A204.1 (cell line): ENCODE results near the gene SERPINA10.

Experiments
- FAIRE-seq: peaks from 2 replicates; lab custom pipeline; 2012; peaks lifted over from hg19 to GRCh38; lab: Jason Lieb, UNC

The SERPINA10 gene, protein sequence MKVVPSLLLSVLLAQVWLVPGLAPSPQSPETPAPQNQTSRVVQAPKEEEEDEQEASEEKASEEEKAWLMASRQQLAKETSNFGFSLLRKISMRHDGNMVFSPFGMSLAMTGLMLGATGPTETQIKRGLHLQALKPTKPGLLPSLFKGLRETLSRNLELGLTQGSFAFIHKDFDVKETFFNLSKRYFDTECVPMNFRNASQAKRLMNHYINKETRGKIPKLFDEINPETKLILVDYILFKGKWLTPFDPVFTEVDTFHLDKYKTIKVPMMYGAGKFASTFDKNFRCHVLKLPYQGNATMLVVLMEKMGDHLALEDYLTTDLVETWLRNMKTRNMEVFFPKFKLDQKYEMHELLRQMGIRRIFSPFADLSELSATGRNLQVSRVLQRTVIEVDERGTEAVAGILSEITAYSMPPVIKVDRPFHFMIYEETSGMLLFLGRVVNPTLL

GRCh38 chr14:94292872-94293577 is at the start of gene SERPINA10:
Gene SERPINA10, minus strand, starts transcription at chr14:94293268. Its CDS starts 2,675 bp downstream, at chr14:94290593.
- no peak for FAIRE-seq

GRCh38 chr14:94342334-94342934 is 49.4 kb upstream of the SERPINA10 start:
- no peak for FAIRE-seq

DNA sequence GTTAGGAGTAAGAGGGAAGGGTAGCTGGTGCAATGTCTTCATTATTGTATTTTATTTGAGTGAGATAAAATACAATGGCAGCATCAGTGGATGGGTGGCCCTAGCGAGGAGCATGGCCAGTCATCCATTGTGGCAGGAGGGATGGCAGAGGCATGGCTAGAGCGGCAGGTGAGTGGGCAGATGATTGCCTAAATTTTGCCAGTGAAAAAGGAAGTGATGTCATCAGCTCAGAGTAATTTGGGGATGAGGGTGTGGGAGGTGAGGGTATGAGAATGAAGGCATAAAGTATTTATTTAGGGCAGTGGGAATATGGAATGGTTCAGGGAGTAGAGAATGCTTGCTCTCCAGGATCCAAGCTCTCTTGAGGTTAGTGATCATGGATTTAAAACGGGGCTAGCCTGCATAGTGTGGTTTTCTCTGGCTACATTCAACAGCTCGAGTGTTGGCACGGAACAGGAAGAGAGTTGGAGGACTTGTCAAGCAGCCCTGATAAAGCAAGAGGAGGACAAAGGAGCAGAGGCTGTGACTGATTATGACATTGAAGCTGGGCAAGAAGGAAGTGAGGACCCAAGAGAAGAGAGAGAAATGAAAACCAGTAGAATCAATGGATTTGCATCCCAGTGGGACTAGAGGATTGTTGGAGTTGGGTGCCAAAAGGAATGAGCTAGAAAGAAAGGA is 48.7 kb upstream of the SERPINA10 start:
- no peak for FAIRE-seq

GRCh38 chr14:94340533-94340932 is 47.5 kb upstream of the SERPINA10 start:
- no peak for FAIRE-seq

GRCh38 chr14:94338023-94338422 is 45.0 kb upstream of the SERPINA10 start:
- no peak for FAIRE-seq

DNA sequence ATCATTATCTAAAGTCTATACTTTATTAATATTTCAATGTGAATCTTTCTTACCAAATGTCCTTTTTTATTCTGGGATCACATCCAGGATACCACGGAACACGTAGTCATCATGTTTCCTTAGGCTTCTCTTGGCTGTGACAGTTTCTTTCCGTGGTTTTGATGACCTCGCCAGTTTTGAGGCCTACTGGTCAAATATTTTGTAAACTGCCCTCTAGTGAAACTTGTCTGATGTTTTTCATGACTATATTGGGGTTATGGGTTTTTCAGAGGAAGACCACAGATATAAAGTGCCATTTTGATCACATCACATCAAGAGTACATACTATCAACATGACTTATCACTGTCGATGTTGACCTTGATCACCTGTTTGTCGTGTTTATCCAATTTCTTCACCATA is 44.2 kb upstream of the SERPINA10 start:
- FAIRE-seq = no peak

DNA sequence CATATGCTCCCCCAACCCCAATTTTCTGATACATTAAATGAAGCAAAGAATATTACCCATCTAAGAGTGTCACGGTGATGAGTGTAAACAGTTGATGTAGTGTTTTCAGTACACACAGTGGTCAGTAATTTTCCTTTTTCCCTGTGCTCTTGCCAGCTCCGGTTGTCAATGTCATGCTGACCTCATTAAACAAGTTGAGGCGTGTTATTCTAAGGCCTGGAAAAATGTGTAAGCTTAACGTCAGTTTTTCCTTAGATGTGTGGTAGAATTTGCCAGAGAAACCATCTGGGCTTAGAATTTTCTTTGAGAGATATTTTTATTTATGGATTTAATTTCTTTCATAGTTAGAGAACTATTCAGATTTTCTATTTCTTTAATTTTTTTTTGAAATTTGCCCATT is 41.8 kb upstream of the SERPINA10 start:
- FAIRE-seq = no peak

- no peak for FAIRE-seq
Observed at GRCh38 chr14:94332587-94332986, 39.5 kb upstream of the SERPINA10 start.

DNA sequence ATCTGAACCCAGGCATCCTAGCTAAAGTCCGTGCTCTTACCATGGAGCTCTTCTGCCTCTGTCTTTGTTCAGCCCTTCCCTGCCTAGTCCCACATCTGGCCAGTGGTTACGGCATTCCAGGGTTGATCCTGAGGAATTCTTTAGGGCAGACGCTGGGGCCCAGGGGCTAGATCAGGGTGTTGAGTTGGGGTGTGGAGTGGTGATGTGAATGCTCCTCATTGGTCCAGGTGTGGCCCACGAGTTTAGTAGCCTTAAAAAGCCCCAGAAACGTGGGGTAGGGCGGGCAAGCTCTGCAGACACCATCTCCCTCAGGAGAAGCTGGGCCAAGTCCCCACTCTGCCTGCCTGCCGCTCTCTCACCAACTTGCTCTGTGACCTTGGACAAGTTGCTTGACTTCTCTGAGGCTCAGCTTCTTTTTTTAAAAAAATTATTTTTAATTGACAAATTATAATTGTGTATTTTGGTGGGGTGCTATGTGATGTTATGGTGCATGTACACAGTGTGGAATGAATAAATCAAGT is 39.1 kb upstream of the SERPINA10 start:
- no peak for FAIRE-seq

GRCh38 chr14:94331462-94331861 is 38.4 kb upstream of the SERPINA10 start:
- FAIRE-seq = no peak

GRCh38 chr14:94330857-94331256 is 37.8 kb upstream of the SERPINA10 start:
- no peak for FAIRE-seq

GRCh38 chr14:94330432-94330831 is 37.4 kb upstream of the SERPINA10 start:
- FAIRE-seq = no peak

GRCh38 chr14:94329857-94330256 is 36.8 kb upstream of the SERPINA10 start:
- FAIRE-seq = no peak

- FAIRE-seq = no peak
Observed at GRCh38 chr14:94328196-94328595, 35.1 kb upstream of the SERPINA10 start.

DNA sequence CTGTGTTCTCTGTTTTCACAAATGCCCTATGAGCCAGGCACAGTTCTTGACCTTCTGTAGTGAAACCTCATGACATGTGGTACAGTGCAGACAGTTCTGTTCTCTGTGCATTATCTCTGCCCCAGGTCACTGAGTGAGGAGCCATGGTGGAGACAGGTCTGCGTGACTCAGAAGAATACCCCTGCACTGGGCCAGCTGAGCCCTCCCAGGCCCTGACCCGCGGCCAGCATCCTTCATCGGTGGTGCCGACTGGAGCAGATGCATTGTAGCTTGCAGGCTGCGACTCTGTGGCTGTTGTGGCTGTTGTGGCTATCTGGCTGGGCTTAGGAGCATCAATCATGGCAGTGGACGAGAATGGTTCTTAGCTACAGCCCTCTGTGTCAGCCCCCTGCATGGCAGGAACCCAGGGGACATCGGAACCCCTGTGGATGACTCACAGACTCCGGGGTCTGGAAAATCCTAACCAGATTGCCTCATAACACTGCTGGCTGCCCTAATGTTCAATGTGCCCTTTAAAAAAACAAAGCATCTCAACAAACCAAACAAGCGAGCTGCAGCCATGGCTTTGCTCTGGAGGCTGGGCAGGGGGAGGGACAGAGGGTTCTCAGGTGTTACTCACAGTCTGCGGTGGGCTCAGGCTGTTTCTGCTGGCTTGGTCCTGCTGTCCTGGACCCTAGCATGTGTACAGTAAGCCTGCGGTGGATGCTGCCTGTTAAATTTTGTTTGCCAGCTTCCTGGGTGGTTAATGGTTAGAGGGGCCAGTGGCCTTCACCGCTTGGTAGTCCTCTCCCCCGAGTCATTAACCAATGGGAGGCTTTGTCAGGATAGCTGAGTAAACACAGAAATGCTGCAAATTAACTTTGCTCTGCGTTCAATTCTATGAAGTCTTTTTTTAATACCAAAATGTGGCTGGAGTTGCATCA is 29.8 kb upstream of the SERPINA10 start, which contains the start of gene SERPINA6:
TSS of gene SERPINA6 (minus strand) at position 689 of the 923 bp plus-strand sequence. CDS start 8,688 bp downstream, outside the sequence.
- no peak for FAIRE-seq

GRCh38 chr14:94321421-94322271 is 28.6 kb upstream of the SERPINA10 start:
- FAIRE-seq = no peak

DNA sequence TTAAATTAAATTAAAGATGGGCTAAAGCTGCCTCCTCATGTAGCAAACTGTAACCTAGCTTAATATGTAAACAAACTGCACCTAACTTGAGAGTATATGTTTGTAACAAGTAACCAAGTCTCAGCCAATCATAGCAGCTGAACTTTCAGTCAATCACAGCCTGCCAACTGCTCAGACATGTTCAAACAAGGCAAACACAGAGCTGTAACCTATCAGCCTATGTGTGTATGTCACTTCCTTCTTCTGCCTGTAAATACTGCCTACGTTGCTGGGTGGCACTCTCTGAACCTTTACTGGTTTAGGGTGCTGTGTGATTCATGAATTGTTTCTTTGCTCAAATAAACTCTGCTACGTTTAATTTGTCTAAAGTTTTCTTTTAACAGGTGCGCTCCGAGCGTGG is 27.2 kb upstream of the SERPINA10 start:
- no peak for FAIRE-seq

- no peak for FAIRE-seq
Observed at GRCh38 chr14:94317259-94317658, 24.2 kb upstream of the SERPINA10 start.

DNA sequence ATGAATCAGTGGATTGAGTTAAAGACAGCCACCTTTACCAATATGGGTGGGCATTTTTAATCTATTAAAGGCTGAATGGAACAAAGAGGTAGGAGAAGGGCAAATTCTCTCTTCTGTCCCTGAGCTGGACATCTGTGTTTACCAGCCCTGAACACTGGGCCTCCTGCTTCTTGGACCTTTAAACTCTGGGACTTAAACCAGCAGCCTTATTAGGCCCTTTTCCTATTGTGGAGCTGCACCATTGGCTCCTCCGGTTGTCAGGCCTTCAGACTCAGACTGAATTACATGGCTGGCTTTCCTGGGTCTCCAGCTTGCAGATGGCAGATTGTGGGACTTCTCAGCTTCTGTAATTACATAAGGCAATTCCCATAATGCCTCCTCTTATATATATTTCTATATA is 23.6 kb upstream of the SERPINA10 start:
- FAIRE-seq = no peak

DNA sequence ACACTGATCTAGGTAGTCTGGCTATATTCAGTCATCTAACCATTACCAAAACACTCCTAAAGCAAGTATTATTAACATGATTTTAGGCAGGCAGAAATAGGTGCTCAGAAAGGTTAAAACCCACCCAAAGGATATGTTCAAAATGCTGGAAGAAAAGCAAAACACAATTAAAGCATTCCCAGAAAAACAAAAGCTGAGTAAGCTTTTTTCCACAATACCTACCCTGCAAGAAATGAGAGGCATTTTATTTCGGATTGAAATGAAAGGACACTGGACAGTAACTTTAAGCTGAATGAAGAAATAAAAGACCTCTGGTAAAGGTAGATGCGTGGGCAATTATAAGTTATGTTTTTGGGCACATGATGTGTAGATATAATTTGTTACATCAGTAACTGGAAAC is 21.8 kb upstream of the SERPINA10 start:
- no peak for FAIRE-seq
